K562 (cell line): ENCODE data around the gene BBC3. TPM values are rescaled to one million over a fixed set of nuclear protein-coding genes. Genes with fewer than 3 reads are reported as not detected.

Experiments used
- BCOR ChIP-seq: fragments of 450-650 bp; IDR thresholded peaks from 2 replicates; pipeline ENCODE4 v1.6.1; 2016
- BMI1 ChIP-seq: fragments of 150-350 bp; IDR thresholded peaks from 2 replicates; pipeline ENCODE4 v1.6.1; 2014; ENCODE audit warnings: low read length
- CBFB ChIP-seq: sonication (generic); formaldehyde crosslinking; IDR thresholded peaks from 2 replicates; pipeline ENCODE4 v1.4.0; 2020; ENCODE audit warnings: mild to moderate bottlenecking, missing genetic modification reagents
- GATAD2A ChIP-seq: fragments of 450-650 bp; IDR thresholded peaks from 2 replicates; pipeline ENCODE4 v1.6.1; 2017
- GATAD2B ChIP-seq: fragments of 450-650 bp; IDR thresholded peaks from 2 replicates; pipeline ENCODE4 v1.6.1; 2017; ENCODE audit warnings: mild to moderate bottlenecking, borderline replicate concordance
- ILF3 ChIP-seq: fragments of 450-650 bp; IDR thresholded peaks from 2 replicates; pipeline ENCODE4 v1.6.1; 2018; ENCODE audit warnings: antibody characterized with exemption, mild to moderate bottlenecking, moderate library complexity, borderline replicate concordance
- IRF2 ChIP-seq: sonication (generic); formaldehyde crosslinking; IDR thresholded peaks from 2 replicates; pipeline ENCODE4 v1.8.1; 2022; ENCODE audit warnings: mild to moderate bottlenecking, missing genetic modification reagents
- JUN ChIP-seq, 2 experiments: sonication (generic) in 1 of 2; formaldehyde crosslinking in 1 of 2; IDR thresholded peaks; 2 replicates each; pipeline versions ENCODE4 v1.6.1 to v1.8.0; 2012 to 2022; ENCODE audit warnings: borderline replicate concordance in 2 of 2, mild to moderate bottlenecking in 2 of 2, improper control_type of control experiment in 1 of 2, low read depth in 1 of 2, low read length in 1 of 2, missing genetic modification reagents in 1 of 2
- KLF6 ChIP-seq: fragments of 250-450 bp; sonication (Bioruptor Pico); IDR thresholded peaks from 2 replicates; pipeline ENCODE4 v1.4.0; 2020; ENCODE audit warnings: mild to moderate bottlenecking, moderate library complexity, borderline replicate concordance
- MAFF ChIP-seq: IDR thresholded peaks from 2 replicates; pipeline ENCODE4 v1.6.1; 2012; ENCODE audit warnings: low read length, improper control_type of control experiment
- MAZ ChIP-seq, 2 experiments: fragments of 450-650 bp in 1 of 2; sonication (generic) in 1 of 2; formaldehyde crosslinking; IDR thresholded peaks in 1 of 2; conservative IDR thresholded peaks in 1 of 2; 2 replicates each; pipeline versions ENCODE4 v1.4.0 to v1.5.0; 2020; ENCODE audit warnings: mild to moderate bottlenecking in 1 of 2, missing genetic modification reagents in 1 of 2
- MCM3 ChIP-seq: fragments of 450-650 bp; IDR thresholded peaks from 2 replicates; pipeline ENCODE4 v1.6.1; 2016
- MXD1 ChIP-seq: fragments of 250-450 bp; sonication (Bioruptor Pico); IDR thresholded peaks from 2 replicates; pipeline ENCODE4 v1.8.0; 2021; ENCODE audit warnings: borderline replicate concordance, mild to moderate bottlenecking, moderate library complexity; ENCODE audit not compliant: poor library complexity, severe bottlenecking
- NFE2 ChIP-seq: IDR thresholded peaks from 2 replicates; pipeline ENCODE4 v1.6.1; 2014; ENCODE audit warnings: antibody characterized with exemption, low read depth
- NUFIP1 ChIP-seq: fragments of 450-650 bp; IDR thresholded peaks from 2 replicates; pipeline ENCODE4 v1.6.1; 2018; ENCODE audit not compliant: partially characterized antibody
- POLR2A ChIP-seq: fragments of 450-650 bp; conservative IDR thresholded peaks from 2 replicates; pipeline ENCODE4 v1.6.1; 2016
- RAD51 ChIP-seq: fragments of 450-650 bp; IDR thresholded peaks from 2 replicates; pipeline ENCODE4 v1.7.1; 2016; ENCODE audit warnings: low read depth, mild to moderate bottlenecking, borderline replicate concordance
- RBFOX2 ChIP-seq: fragments of 200-400 bp; formaldehyde crosslinking; IDR thresholded peaks from 2 replicates; pipeline ENCODE4 v1.6.1; 2017; ENCODE audit warnings: low read depth, mild to moderate bottlenecking, low read length, moderate library complexity
- RFX7 ChIP-seq: fragments of 250-450 bp; sonication (Bioruptor Pico); IDR thresholded peaks from 2 replicates; pipeline ENCODE4 v1.5.1; 2021; ENCODE audit warnings: mild to moderate bottlenecking
- SNRNP70 ChIP-seq: fragments of 200-400 bp; formaldehyde crosslinking; optimal IDR thresholded peaks from 2 replicates; pipeline ENCODE3; 2017; ENCODE audit warnings: low read depth, low read length
- SP2 ChIP-seq: IDR thresholded peaks from 2 replicates; pipeline ENCODE4 v1.6.1; 2011; ENCODE audit warnings: mild to moderate bottlenecking, low read depth, low read length, moderate library complexity; ENCODE audit not compliant: poor library complexity, severe bottlenecking; ENCODE audit errors: extremely low read depth
- SRSF9 ChIP-seq: fragments of 200-400 bp; formaldehyde crosslinking; IDR thresholded peaks from 2 replicates; pipeline ENCODE4 v1.6.1; 2017; ENCODE audit warnings: low read depth, low read length, borderline replicate concordance
- STAG1 ChIP-seq: sonication (generic); formaldehyde crosslinking; IDR thresholded peaks from 2 replicates; pipeline ENCODE4 v1.5.0; 2020; ENCODE audit warnings: missing genetic modification reagents, borderline replicate concordance
- TCF7 ChIP-seq: sonication (generic); IDR thresholded peaks from 2 replicates; pipeline ENCODE4 v1.6.1; 2016; ENCODE audit warnings: antibody characterized with exemption, borderline replicate concordance
- TEAD2 ChIP-seq: fragments of 450-650 bp; IDR thresholded peaks from 2 replicates; pipeline ENCODE4 v1.6.1; 2016; ENCODE audit warnings: missing genetic modification characterization, control low read depth, missing compliant biosample characterization
- XRCC4 ChIP-seq: IDR thresholded peaks from one replicate; pipeline ENCODE4 v1.6.1; 2011; ENCODE audit not compliant: insufficient read depth, insufficient read length; ENCODE audit errors: extremely low read depth
- ZNF263 ChIP-seq: sonication (generic); formaldehyde crosslinking; IDR thresholded peaks from 2 replicates; pipeline ENCODE4 v1.8.0; 2022; ENCODE audit warnings: mild to moderate bottlenecking, missing genetic modification reagents, borderline replicate concordance
- ZNF436 ChIP-seq: fragments of 250-450, 450-650 bp; sonication (Bioruptor Pico); formaldehyde crosslinking; IDR thresholded peaks from 2 replicates; pipeline ENCODE4 v1.7.0; 2020; ENCODE audit warnings: mild to moderate bottlenecking
- ZNF445 ChIP-seq: fragments of 250-450 bp; sonication (Bioruptor Pico); IDR thresholded peaks from 2 replicates; pipeline ENCODE4 v1.4.0; 2020; ENCODE audit warnings: low read depth, mild to moderate bottlenecking, moderate library complexity
- ZNF584 ChIP-seq: fragments of 200-800 bp; sonication (Bioruptor generic); IDR thresholded peaks from 2 replicates; pipeline ENCODE4 v1.6.1; 2016; ENCODE audit warnings: low read depth, mild to moderate bottlenecking, missing genetic modification characterization, missing compliant biosample characterization
- ZNF699 ChIP-seq: fragments of 250-450 bp; sonication (Bioruptor Pico); IDR thresholded peaks from 2 replicates; pipeline ENCODE4 v1.8.0; 2021; ENCODE audit warnings: mild to moderate bottlenecking, moderate library complexity; ENCODE audit not compliant: insufficient replicate concordance
- ZNF717 ChIP-seq: fragments of 250-450 bp; sonication (Bioruptor Pico); IDR thresholded peaks from 2 replicates; pipeline ENCODE4 v1.5.0; 2021
- polyA plus RNA-seq, 8 experiments: library from polyadenylated mRNA; depleted of rRNA in 4 of 8; stranded (reverse) in 5 of 8; unstranded in 3 of 8; fragments of >200 nt; fragmentation: Nextera tagmentation in 2 of 8; fragmentation: Illumina TruSeq in 1 of 8; extraction: Ambion mirVana in 2 of 8; extraction: Trizol in 1 of 8; gene quantifications; 2 replicates each; pipeline versions ENCODE4 v1.2.1 to v1.2.3, GENCODE V29; 2011 to 2014; ENCODE audit warnings: inconsistent platforms in 1 of 8, missing spikeins in 1 of 8
- total RNA-seq, 7 experiments: library from RNA; depleted of rRNA in 6 of 7; stranded (reverse); fragments of >200 nt in 6 of 7; fragmentation: Illumina TruSeq in 2 of 7; extraction: Trizol in 2 of 7; gene quantifications; 2 replicates each; pipeline versions ENCODE4 v1.2.1 to v1.2.3, GENCODE V29; 2011 to 2021; ENCODE audit warnings: low replicate concordance in 1 of 7

BBC3 gene
- total and polyA plus RNA-seq, 9 of the 15 experiments (the other 6 are each of a cell fraction or from before 2014, with no cell fraction given), result 0.15 to 30.7 (median 4.8) TPM

- TF ChIP-seq SP2 (no peak), CBFB (CRISPR knock-in tag) (no peak), NFE2 (no peak), ZNF717 (CRISPR knock-in tag) (no peak; the same call in 1 of the 2 replicates), ILF3 (no peak), NUFIP1 (no peak), RAD51 (no peak), GATAD2A (no peak), ZNF445 (CRISPR knock-in tag) (no peak), TCF7 (no peak), GATAD2B (no peak), MXD1 (CRISPR knock-in tag) (no peak), ZNF263 (no peak), IRF2 (CRISPR knock-in tag) (no peak), XRCC4 (no peak), MAZ (CRISPR knock-in tag; conservative IDR thresholded peaks at IDR 0.05 in 1 of 2, IDR thresholded peaks at IDR 0.05 in 1 of 2) (peak in 1 of 2 experiments; percentile 41; a peak in 1 of 4 replicates), RBFOX2 (peak; percentile 88), MCM3 (no peak), BCOR (no peak), JUN (IDR thresholded peaks at IDR 0.05; ENCODE audit: borderline replicate concordance, low read depth, low read length) (no peak), JUN (CRISPR knock-in tag; IDR thresholded peaks at IDR 0.05; ENCODE audit: borderline replicate concordance) (no peak), STAG1 (CRISPR knock-in tag) (no peak), SNRNP70 (no peak), ZNF584 (CRISPR knock-in tag) (no peak), TEAD2 (tag) (no peak), RFX7 (CRISPR knock-in tag) (no peak), BMI1 (no peak), ZNF436 (CRISPR knock-in tag) (no peak), POLR2A (peak; percentile 59; the same call in 1 of the 2 replicates), SRSF9 (no peak), KLF6 (no peak), ZNF699 (CRISPR knock-in tag) (no peak), MAFF (no peak)
Measured at GRCh38 chr19:47228168-47228936, 2.6 kb downstream of the BBC3 start (continued).
